HG02571 (cell line): ENCODE measurements around the gene OR51F1.
"Not testable (repeated sequence)": the region's sequence is repeated elsewhere in the genome, so short reads cannot be mapped to it uniquely, and the experiment has no call there.

ENCODE experiments used
- ATAC-seq: cut with Tn5 transposase; IDR thresholded peaks from one replicate; pipeline ENCODE4 v1.9.1; 2021; ENCODE audit warnings: mild to moderate bottlenecking, moderate library complexity; ENCODE audit not compliant: unreplicated experiment

OR51F1 gene

GRCh38 chr11:4769838-4770237 is at the start of gene OR51F1:
TSS of gene OR51F1 (minus strand) at chr11:4769938. CDS start at chr11:4769938, 0 bp downstream.
- no peak for ATAC-seq

GRCh38 chr11:4809246-4809645 is 39.5 kb upstream of the OR51F1 start:
- ATAC-seq: no peak

GRCh38 chr11:4808476-4808875 is 38.7 kb upstream of the OR51F1 start:
- ATAC-seq: no peak

- no peak for ATAC-seq
Measured at GRCh38 chr11:4804280-4804679, 34.5 kb upstream of the OR51F1 start, which contains the start of gene OR52R1. TSS of gene OR52R1 (minus strand) at chr11:4804380. CDS start at chr11:4804380, 0 bp downstream.

- ATAC-seq: not testable (repeated sequence)
Measured at GRCh38 chr11:4801316-4801715, 31.6 kb upstream of the OR51F1 start.

GRCh38 chr11:4798427-4799183 is 28.9 kb upstream of the OR51F1 start:
- ATAC-seq: no peak

GRCh38 chr11:4797206-4797605 is 27.5 kb upstream of the OR51F1 start:
- ATAC-seq: no peak

GRCh38 chr11:4782454-4782853 is 12.7 kb upstream of the OR51F1 start:
- no peak for ATAC-seq

GRCh38 chr11:4768094-4768493 is 1.6 kb downstream of the OR51F1 start:
- ATAC-seq: no peak

- ATAC-seq: no peak
Measured at GRCh38 chr11:4766420-4767043, 3.2 kb downstream of the OR51F1 start.

GRCh38 chr11:4763096-4763495 is 6.6 kb downstream of the OR51F1 start:
- no peak for ATAC-seq

GRCh38 chr11:4751201-4751600 is 18.5 kb downstream of the OR51F1 start:
- ATAC-seq: no peak

GRCh38 chr11:4748438-4748837 is 21.3 kb downstream of the OR51F1 start:
- no peak for ATAC-seq

GRCh38 chr11:4740735-4741134 is 29.0 kb downstream of the OR51F1 start:
- no peak for ATAC-seq

GRCh38 chr11:4727171-4727570 is 42.6 kb downstream of the OR51F1 start:
- no peak for ATAC-seq

- not testable (repeated sequence) for ATAC-seq
Measured at GRCh38 chr11:4722616-4723534, 46.9 kb downstream of the OR51F1 start.
